ENCODE results near the gene KRT84. TPM values are rescaled to one million over a fixed set of nuclear protein-coding genes. Genes with fewer than 3 reads are reported as not detected.

Gene KRT84
- total RNA-seq, 3 donors from 2014 or later (not counting 1 experiment from before 2014, with no cell fraction given): not detected

DNA sequence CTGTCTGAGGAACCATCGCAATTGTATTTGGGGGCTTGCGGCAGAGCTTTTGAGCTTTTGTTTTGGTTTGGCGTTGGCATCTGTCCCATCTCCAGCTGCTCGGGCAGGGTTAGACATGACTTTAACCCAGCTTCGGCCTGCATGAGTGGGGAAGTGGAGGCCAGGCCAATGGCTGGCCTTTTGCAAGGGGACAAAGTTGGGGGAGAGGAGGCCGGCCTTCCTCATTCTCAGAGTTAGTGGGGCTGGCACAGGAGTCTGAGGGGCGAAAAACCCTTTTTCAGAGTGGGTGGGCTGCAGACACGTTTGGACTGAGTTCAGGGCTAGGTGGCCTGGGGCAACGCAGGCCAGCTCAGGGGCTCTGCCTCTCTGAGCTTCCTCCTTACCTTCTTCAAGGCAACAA, 15.5 kb upstream of the KRT84 start:
- Mint-ChIP-seq H3K9me3 (no peaks in the 10 kb centered on the region), H3K4me1 (peaks cover 0 to 6% of the 10 kb centered on the region in 2 donors), H3K27me3 (ENCODE audit: low read depth in 2 of 2) (peaks cover 18 to 20% of the 10 kb centered on the region in 2 donors), H3K36me3 (no peaks in the 10 kb centered on the region), H3K4me3 (no peak overlapping the region), H3K27ac (no peak overlapping the region)
- TF ChIP-seq, protein P1, sequence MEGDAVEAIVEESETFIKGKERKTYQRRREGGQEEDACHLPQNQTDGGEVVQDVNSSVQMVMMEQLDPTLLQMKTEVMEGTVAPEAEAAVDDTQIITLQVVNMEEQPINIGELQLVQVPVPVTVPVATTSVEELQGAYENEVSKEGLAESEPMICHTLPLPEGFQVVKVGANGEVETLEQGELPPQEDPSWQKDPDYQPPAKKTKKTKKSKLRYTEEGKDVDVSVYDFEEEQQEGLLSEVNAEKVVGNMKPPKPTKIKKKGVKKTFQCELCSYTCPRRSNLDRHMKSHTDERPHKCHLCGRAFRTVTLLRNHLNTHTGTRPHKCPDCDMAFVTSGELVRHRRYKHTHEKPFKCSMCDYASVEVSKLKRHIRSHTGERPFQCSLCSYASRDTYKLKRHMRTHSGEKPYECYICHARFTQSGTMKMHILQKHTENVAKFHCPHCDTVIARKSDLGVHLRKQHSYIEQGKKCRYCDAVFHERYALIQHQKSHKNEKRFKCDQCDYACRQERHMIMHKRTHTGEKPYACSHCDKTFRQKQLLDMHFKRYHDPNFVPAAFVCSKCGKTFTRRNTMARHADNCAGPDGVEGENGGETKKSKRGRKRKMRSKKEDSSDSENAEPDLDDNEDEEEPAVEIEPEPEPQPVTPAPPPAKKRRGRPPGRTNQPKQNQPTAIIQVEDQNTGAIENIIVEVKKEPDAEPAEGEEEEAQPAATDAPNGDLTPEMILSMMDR (IDR thresholded peaks at IDR 0.05): no peak
- Histone ChIP-seq H3K4me1 (ENCODE audit: control insufficient read depth, insufficient read depth, low read length) (no peaks in the 10 kb centered on the region), H3K4me3 (ENCODE audit: low read length) (no peak overlapping the region), H3K36me3 (ENCODE audit: control insufficient read depth, insufficient read depth, low read length) (no peaks in the 10 kb centered on the region), H3K27ac (ENCODE audit: low read length) (no peak overlapping the region), H3K9me3 (ENCODE audit: control insufficient read depth, insufficient read depth, low read length) (no peaks in the 10 kb centered on the region), H3K27me3 (ENCODE audit: control insufficient read depth, insufficient read depth, low read length) (no peaks in the 10 kb centered on the region)
- 82% methylated on average over 9 of the region's 9 CpGs for WGBS (ENCODE audit: insufficient coverage)
- ATAC-seq: no peak
- intact Hi-C loops (cut with micrococcal nuclease): no loop called here
- no peak for DNase-seq

DNA sequence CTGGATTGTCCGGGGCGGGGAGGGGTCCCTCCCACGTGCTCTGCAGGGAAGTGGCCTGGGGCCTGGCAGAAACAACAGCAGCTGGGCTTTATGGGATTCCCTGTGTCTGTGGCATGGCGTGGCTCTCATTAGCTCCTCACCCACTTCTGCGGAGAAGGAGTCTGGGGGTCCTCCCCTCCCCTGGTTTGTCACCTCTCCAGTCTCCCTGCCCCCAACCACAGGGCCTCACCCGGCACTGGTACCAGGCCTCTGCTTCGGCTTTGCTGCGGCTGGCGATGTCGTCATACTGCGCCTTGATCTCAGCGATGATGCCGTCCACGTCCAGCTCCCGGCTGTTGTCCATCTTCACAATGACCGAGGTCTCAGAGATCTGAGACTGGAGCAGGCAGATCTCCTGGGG, 14.3 kb upstream of the KRT84 start:
- TF ChIP-seq, protein P1 (IDR thresholded peaks at IDR 0.05): no peak
- DNase-seq: no peak
- 95% methylated on average over 16 of the region's 16 CpGs for WGBS (ENCODE audit: insufficient coverage)
- Mint-ChIP-seq H3K27me3 (ENCODE audit: low read depth in 2 of 2) (peaks cover 18 to 20% of the 10 kb centered on the region in 2 donors), H3K4me3 (no peak overlapping the region), H3K4me1 (peaks cover 0 to 6% of the 10 kb centered on the region in 2 donors), H3K27ac (no peak overlapping the region), H3K9me3 (no peaks in the 10 kb centered on the region), H3K36me3 (no peaks in the 10 kb centered on the region)
- no peaks in the 10 kb centered on the region for H3K27me3 ChIP-seq (ENCODE audit: control insufficient read depth, insufficient read depth, low read length)
- intact Hi-C loops (cut with micrococcal nuclease): no loop called here
- H3K4me3 ChIP-seq (ENCODE audit: low read length): no peak overlapping the region
- no peak overlapping the region for H3K27ac ChIP-seq (ENCODE audit: low read length)
- H3K4me1 ChIP-seq (ENCODE audit: control insufficient read depth, insufficient read depth, low read length): no peaks in the 10 kb centered on the region
- H3K9me3 ChIP-seq (ENCODE audit: control insufficient read depth, insufficient read depth, low read length): no peaks in the 10 kb centered on the region
- no peak for ATAC-seq
- no peaks in the 10 kb centered on the region for H3K36me3 ChIP-seq (ENCODE audit: control insufficient read depth, insufficient read depth, low read length)

DNA sequence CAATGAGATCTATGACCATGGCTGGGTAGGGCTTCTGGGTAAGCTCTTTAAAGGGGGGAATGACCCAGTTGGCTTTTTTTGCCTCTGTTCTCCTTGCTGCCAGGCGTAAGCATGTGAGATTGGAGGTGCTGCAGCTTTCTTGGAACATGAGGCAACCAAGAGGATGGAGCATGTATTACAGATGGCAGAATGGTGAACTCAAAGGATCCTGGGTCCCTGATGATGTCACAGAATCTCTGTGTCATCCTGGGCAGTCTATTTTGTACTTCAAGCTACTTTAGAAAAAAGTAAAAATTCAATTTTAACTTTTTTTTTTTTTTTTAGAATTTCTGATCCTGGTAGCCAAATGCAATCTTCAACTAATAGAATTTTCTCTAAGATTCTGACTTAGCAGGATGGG, 12.7 kb upstream of the KRT84 start:
- H3K9me3 Mint-ChIP-seq: no peaks in the 10 kb centered on the region
- no peaks in the 10 kb centered on the region for H3K36me3 Mint-ChIP-seq
- no peaks in the 10 kb centered on the region for H3K9me3 ChIP-seq (ENCODE audit: control insufficient read depth, insufficient read depth, low read length)
- WGBS (ENCODE audit: insufficient coverage): 95% methylated on average over 1 of the region's 1 CpG
- no peak overlapping the region for H3K4me3 Mint-ChIP-seq
- H3K4me1 Mint-ChIP-seq: peaks cover 0 to 6% of the 10 kb centered on the region in 2 donors
- H3K4me3 ChIP-seq (ENCODE audit: low read length): no peak overlapping the region
- TF ChIP-seq, protein P1 (IDR thresholded peaks at IDR 0.05): no peak
- no peak overlapping the region for H3K27ac ChIP-seq (ENCODE audit: low read length)
- no peaks in the 10 kb centered on the region for H3K36me3 ChIP-seq (ENCODE audit: control insufficient read depth, insufficient read depth, low read length)
- H3K27ac Mint-ChIP-seq: no peak overlapping the region
- intact Hi-C loops (cut with micrococcal nuclease): no loop called here
- no peak for ATAC-seq
- H3K27me3 ChIP-seq (ENCODE audit: control insufficient read depth, insufficient read depth, low read length): no peaks in the 10 kb centered on the region
- H3K27me3 Mint-ChIP-seq (ENCODE audit: low read depth in 2 of 2): peaks cover 18 to 20% of the 10 kb centered on the region in 2 donors
- H3K4me1 ChIP-seq (ENCODE audit: control insufficient read depth, insufficient read depth, low read length): no peaks in the 10 kb centered on the region
- no peak for DNase-seq

DNA sequence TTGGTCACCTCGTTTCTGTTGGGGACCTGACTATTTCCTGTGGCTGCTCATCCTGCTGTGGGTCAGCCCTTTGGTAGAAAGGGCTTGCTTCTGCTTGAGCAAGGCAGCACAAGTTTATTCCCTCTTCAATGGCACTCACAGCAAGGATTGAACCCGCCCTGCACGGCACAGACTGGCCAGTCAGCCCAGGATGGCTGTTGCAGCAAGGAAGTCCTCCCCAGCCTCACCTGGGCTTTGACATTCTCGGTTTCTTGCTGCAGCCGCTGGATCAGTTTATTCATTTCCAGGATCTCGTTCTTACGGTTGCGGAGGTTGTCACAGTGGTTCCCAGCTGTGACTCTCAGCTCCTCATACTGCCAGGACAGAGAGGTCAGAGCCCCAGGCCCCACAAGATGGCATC, 11.2 kb upstream of the KRT84 start:
- H3K4me3 Mint-ChIP-seq: no peak overlapping the region
- no peaks in the 10 kb centered on the region for H3K36me3 Mint-ChIP-seq
- 79% methylated on average over 8 of the region's 8 CpGs for WGBS (ENCODE audit: insufficient coverage)

More for the DNA sequence above, 11.2 kb upstream of the KRT84 start:
- Mint-ChIP-seq H3K4me1 (no peaks in the 10 kb centered on the region), H3K27me3 (ENCODE audit: low read depth in 2 of 2) (peaks cover 11 to 14% of the 10 kb centered on the region in 2 donors), H3K27ac (no peak overlapping the region), H3K9me3 (no peaks in the 10 kb centered on the region)
- ATAC-seq (no peak), DNase-seq (no peak)
- Histone ChIP-seq H3K4me3 (ENCODE audit: low read length) (no peak overlapping the region), H3K27me3 (ENCODE audit: control insufficient read depth, insufficient read depth, low read length) (no peaks in the 10 kb centered on the region), H3K4me1 (ENCODE audit: control insufficient read depth, insufficient read depth, low read length) (no peaks in the 10 kb centered on the region), H3K27ac (ENCODE audit: low read length) (no peak overlapping the region), H3K36me3 (ENCODE audit: control insufficient read depth, insufficient read depth, low read length) (no peaks in the 10 kb centered on the region), H3K9me3 (ENCODE audit: control insufficient read depth, insufficient read depth, low read length) (no peaks in the 10 kb centered on the region)
- intact Hi-C loops (cut with micrococcal nuclease): no loop called here
- TF ChIP-seq, protein P1 (IDR thresholded peaks at IDR 0.05): no peak
